Ovary (tissue), 9 donors: ENCODE measurements around the gene PRDX3. TPM values are rescaled to one million over a fixed set of nuclear protein-coding genes. Genes with fewer than 3 reads are reported as not detected.

Source experiments
- DNase-seq, 5 donors: peaks; one replicate each; pipeline ENCODE4 v3.0.0-alpha.2; 2019 to 2020
- H3K27ac ChIP-seq, 2 donors: fragments of 200-600 bp; one replicate each; pipeline versions ENCODE4 v1.5.1 to v1.8.0; 2019 to 2022
- H3K27me3 ChIP-seq: fragments of 200-600 bp; one replicate; pipeline ENCODE4 v1.8.0; 2022
- H3K36me3 ChIP-seq: fragments of 200-600 bp; sonication (generic); one replicate; pipeline ENCODE4 v1.5.1; 2019
- H3K4me1 ChIP-seq: one replicate; pipeline ENCODE4 v1.8.1; 2013; ENCODE audit warnings: mild to moderate bottlenecking, moderate library complexity; ENCODE audit not compliant: insufficient read depth
- H3K4me3 ChIP-seq: fragments of 200-600 bp; sonication (generic); one replicate; pipeline ENCODE4 v1.5.1; 2017
- H3K9me3 ChIP-seq, 2 donors: fragments of 200-600 bp in 1 of 2; sonication (generic) in 1 of 2; one replicate each; pipeline versions ENCODE4 v1.5.1 to v1.8.1; 2013 to 2019; ENCODE audit warnings: mild to moderate bottlenecking in 1 of 2, moderate library complexity in 1 of 2
- CTCF ChIP-seq, 3 donors: fragments of 450-650 bp in 2 of 3; fragments of 200-600 bp in 1 of 3; IDR thresholded peaks; one replicate each; pipeline versions ENCODE4 v1.5.1 to v1.8.0; 2016 to 2022; ENCODE audit warnings: antibody characterized with exemption in 3 of 3, mild to moderate bottlenecking in 1 of 3
- EP300 ChIP-seq: sonication (generic); formaldehyde crosslinking; IDR thresholded peaks from one replicate; pipeline ENCODE4 v1.6.1; 2017; ENCODE audit warnings: antibody characterized with exemption
- POLR2A ChIP-seq: fragments of 450-650 bp; IDR thresholded peaks from one replicate; pipeline ENCODE4 v1.6.1; 2017; ENCODE audit warnings: antibody characterized with exemption, mild to moderate bottlenecking, moderate library complexity
- WGBS, 3 donors: extraction: QIAGEN DNeasy Blood & Tissue Kit in 1 of 3; methylation state at CpG; one replicate each; pipeline versions ENCODE4 v1.1.5 to v1.1.7; 2013 to 2017; 5-methylcytosine and 5-hydroxymethylcytosine counted together
- intact Hi-C, 4 donors: fragments of 100-400 bp; cut with DNase I; formaldehyde crosslinking; loops; one replicate each; pipeline versions ENCODE4 v1.11.0 to v1.15.1; 2022 to 2023
- polyA plus RNA-seq, 2 donors: library from polyadenylated mRNA; stranded (reverse); fragments of 200-250 nt in 1 of 2; fragments of 350-450 nt in 1 of 2; fragmentation: Illumina TruSeq in 1 of 2; extraction: RNeasy Lipid Tissue Mini Kit (QIAGEN cat#74804) in 1 of 2; gene quantifications; one replicate each; pipeline ENCODE4 v1.2.3, GENCODE V29; 2013 to 2014
- total RNA-seq, 7 donors: library from RNA; depleted of rRNA in 2 of 7; stranded (reverse); fragments of >200 nt in 2 of 7; fragmentation: NEBNext Ultra II Directional in 3 of 7; extraction: Animal tissue kit (Norgen Biotek cat#: 25700) in 3 of 7; gene quantifications; one replicate each; pipeline versions ENCODE4 v1.1.0 to v1.2.4, GENCODE V29; 2016 to 2023
- donor health status: DM: no; HTN: no; CAD: no; lungs with moderate emphysema.
- donor health status: DM: no; HTN: no; CAD: no.
- donor health status: Bipolar disorder and iron deficiency.
- donor health status: DM: yes; HTN: yes; CAD: no.
- donor health status: DM: no; HTN: no; CAD: no.
- donor health status: DM: yes; HTN: yes; CAD: no.

The PRDX3 gene
- total and polyA plus RNA-seq, 9 donors, result 65.7 to 159 (median 81.8) TPM

GRCh38 chr10:119222537-119222936 is 43.9 kb upstream of the PRDX3 start:
- H3K27me3 ChIP-seq, result no peaks in the 10 kb centered on the region
- no peaks in the 10 kb centered on the region for H3K36me3 ChIP-seq
- H3K27ac ChIP-seq, result peak overlapping the region; percentile 30 to 58
- H3K4me1 ChIP-seq, result peaks cover 27% of the 10 kb centered on the region
- H3K9me3 ChIP-seq, result no peaks in the 10 kb centered on the region
- WGBS, 3 donors, result 12 to 22% (median 19%) methylated on average over 9 of the region's 9 CpGs
- TF ChIP-seq POLR2A, result no peak
- no peak overlapping the region for H3K4me3 ChIP-seq
- DNase-seq, result peak in 1 of 5 donors; percentile 60
- intact Hi-C loops, result loop anchor here in 1 of 4 donors (5.0 kb wide), 1 partner anchor 1925 kb away; no protein-coding TSS in a partner anchor

GRCh38 chr10:119221666-119222065 is 43.1 kb upstream of the PRDX3 start:
- H3K4me1 ChIP-seq, result peaks cover 30% of the 10 kb centered on the region

GRCh38 chr10:119221201-119221600 is 42.6 kb upstream of the PRDX3 start:
- no peak for DNase-seq
- Histone ChIP-seq H3K9me3 (no peaks in the 10 kb centered on the region), H3K36me3 (no peaks in the 10 kb centered on the region), H3K4me1 (peaks cover 31% of the 10 kb centered on the region), H3K27ac (peak overlapping the region in 1 of 2 donors; percentile 58), H3K27me3 (no peaks in the 10 kb centered on the region), H3K4me3 (no peak overlapping the region)
- 24 to 49% (median 32%) methylated on average over 4 of the region's 4 CpGs for WGBS, 3 donors
- intact Hi-C loops, result loop anchor here in 1 of 4 donors (1.0 to 5.0 kb wide), 2 partner anchors 25 to 1924 kb away; no protein-coding TSS in a partner anchor
- TF ChIP-seq EP300 (no peak), POLR2A (no peak), CTCF (IDR thresholded peaks at IDR 0.05) (no peak)

More at GRCh38 chr10:119221666-119222065, 43.1 kb upstream of the PRDX3 start:
- 85 to 97% (median 95%) methylated on average over 1 of the region's 1 CpG for WGBS, 3 donors
- no peak overlapping the region for H3K4me3 ChIP-seq
- TF ChIP-seq CTCF (IDR thresholded peaks at IDR 0.05), result no peak
- H3K9me3 ChIP-seq, result no peaks in the 10 kb centered on the region
- H3K36me3 ChIP-seq, result no peaks in the 10 kb centered on the region
- H3K27ac ChIP-seq, result peak overlapping the region in 1 of 2 donors; percentile 58
- DNase-seq, result no peak
- no peaks in the 10 kb centered on the region for H3K27me3 ChIP-seq
- intact Hi-C loops, result loop anchor here in 1 of 4 donors (1.0 to 5.0 kb wide), 2 partner anchors 25 to 1924 kb away; no protein-coding TSS in a partner anchor

GRCh38 chr10:119219871-119220270 is 41.3 kb upstream of the PRDX3 start:
- no peak for DNase-seq
- no peaks in the 10 kb centered on the region for H3K36me3 ChIP-seq
- 68 to 75% (median 69%) methylated on average over 5 of the region's 5 CpGs for WGBS, 3 donors
- no peak overlapping the region for H3K4me3 ChIP-seq
- intact Hi-C loops, result loop anchor here in 2 of 4 donors (5.0 to 10.0 kb wide), 2 partner anchors 65 to 1923 kb away; no protein-coding TSS in a partner anchor
- no peaks in the 10 kb centered on the region for H3K27me3 ChIP-seq
- TF ChIP-seq POLR2A (no peak), EP300 (no peak), CTCF (IDR thresholded peaks at IDR 0.05) (no peak)
- H3K4me1 ChIP-seq, result peaks cover 33% of the 10 kb centered on the region
- H3K27ac ChIP-seq, result no peak overlapping the region
- H3K9me3 ChIP-seq, result no peaks in the 10 kb centered on the region

GRCh38 chr10:119217991-119218490 is 39.4 kb upstream of the PRDX3 start:
- Histone ChIP-seq H3K4me1 (peaks cover 33% of the 10 kb centered on the region), H3K4me3 (no peak overlapping the region), H3K27me3 (no peaks in the 10 kb centered on the region), H3K27ac (peak overlapping the region in 1 of 2 donors; percentile 9), H3K9me3 (no peaks in the 10 kb centered on the region), H3K36me3 (no peaks in the 10 kb centered on the region)
- 64 to 86% (median 68%) methylated on average over 4 of the region's 4 CpGs for WGBS, 3 donors
- intact Hi-C loops, result loop anchor here in 1 of 4 donors (10.0 kb wide), 1 partner anchor 67 kb away; no protein-coding TSS in a partner anchor
- peak in 3 of 5 donors; percentile 23 to 59 (median 35) for DNase-seq
- TF ChIP-seq POLR2A (no peak), CTCF (IDR thresholded peaks at IDR 0.05) (no peak), EP300 (no peak)
